Measurements from ENCODE around the gene SFXN1. TPM values are rescaled to one million over a fixed set of nuclear protein-coding genes. Genes with fewer than 3 reads are reported as not detected.

The SFXN1 gene
- total and polyA plus RNA-seq, 10 donors = 7.5 to 57.3 (median 38.3) TPM

GRCh38 chr5:175460126-175460525, 18.2 kb upstream of the SFXN1 start:
- intact Hi-C loops (cut with DNase I; ENCODE audit: low total_unique reads) = no loop called here
- TF ChIP-seq POLR2A (IDR thresholded peaks at IDR 0.05) = no peak
- TF ChIP-seq, protein P1, sequence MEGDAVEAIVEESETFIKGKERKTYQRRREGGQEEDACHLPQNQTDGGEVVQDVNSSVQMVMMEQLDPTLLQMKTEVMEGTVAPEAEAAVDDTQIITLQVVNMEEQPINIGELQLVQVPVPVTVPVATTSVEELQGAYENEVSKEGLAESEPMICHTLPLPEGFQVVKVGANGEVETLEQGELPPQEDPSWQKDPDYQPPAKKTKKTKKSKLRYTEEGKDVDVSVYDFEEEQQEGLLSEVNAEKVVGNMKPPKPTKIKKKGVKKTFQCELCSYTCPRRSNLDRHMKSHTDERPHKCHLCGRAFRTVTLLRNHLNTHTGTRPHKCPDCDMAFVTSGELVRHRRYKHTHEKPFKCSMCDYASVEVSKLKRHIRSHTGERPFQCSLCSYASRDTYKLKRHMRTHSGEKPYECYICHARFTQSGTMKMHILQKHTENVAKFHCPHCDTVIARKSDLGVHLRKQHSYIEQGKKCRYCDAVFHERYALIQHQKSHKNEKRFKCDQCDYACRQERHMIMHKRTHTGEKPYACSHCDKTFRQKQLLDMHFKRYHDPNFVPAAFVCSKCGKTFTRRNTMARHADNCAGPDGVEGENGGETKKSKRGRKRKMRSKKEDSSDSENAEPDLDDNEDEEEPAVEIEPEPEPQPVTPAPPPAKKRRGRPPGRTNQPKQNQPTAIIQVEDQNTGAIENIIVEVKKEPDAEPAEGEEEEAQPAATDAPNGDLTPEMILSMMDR (IDR thresholded peaks at IDR 0.05 in 8 of 11, conservative IDR thresholded peaks at IDR 0.05 in 3 of 11) = peak in 2 of 11 experiments; percentile 14 to 24

DNA sequence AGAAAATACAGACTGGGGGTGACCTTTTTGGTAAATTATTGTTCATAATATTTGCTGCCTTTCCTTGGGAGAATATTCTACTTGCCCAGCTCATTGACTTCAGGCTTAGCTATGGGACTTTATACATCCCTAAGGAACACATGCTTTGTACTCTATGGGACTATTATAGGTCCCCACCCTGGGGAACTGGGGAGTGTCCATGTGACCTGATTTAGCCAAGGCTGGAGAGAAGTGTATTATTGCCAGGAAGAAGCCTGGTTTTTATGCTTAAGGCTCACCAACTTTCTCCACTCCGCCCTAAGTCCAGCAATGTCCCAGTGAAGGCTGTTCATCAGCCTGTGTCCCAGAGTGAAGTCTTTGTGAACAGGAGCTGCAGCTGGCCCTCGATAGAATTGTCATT, 17.8 kb upstream of the SFXN1 start:
- TF ChIP-seq, protein P1 (IDR thresholded peaks at IDR 0.05 in 8 of 11, conservative IDR thresholded peaks at IDR 0.05 in 3 of 11) = no peak
- TF ChIP-seq POLR2AphosphoS5 (IDR thresholded peaks at IDR 0.05) = no peak
- TF ChIP-seq POLR2A (IDR thresholded peaks at IDR 0.05) = no peak
- Histone ChIP-seq H3K36me3 (no peaks in the 10 kb centered on the region), H3K4me3 (no peak overlapping the region), H3K27ac (no peak overlapping the region), H3K27me3 (replicated peaks in 1 of 7) (peaks cover 0 to 45% (median 0%) of the 10 kb centered on the region in 7 donors), H3K4me1 (peaks cover 0 to 8% (median 2%) of the 10 kb centered on the region in 6 donors), H3K9me3 (no peaks in the 10 kb centered on the region)
- 79 to 94% (median 89%) methylated on average over 2 of the region's 2 CpGs for WGBS, 5 donors
- intact Hi-C loops (cut with DNase I; ENCODE audit: low total_unique reads) = no loop called here
- no peak for DNase-seq

More at GRCh38 chr5:175460126-175460525, 18.2 kb upstream of the SFXN1 start:
- Histone ChIP-seq H3K27me3 (replicated peaks in 1 of 7) (peaks cover 0 to 49% (median 0%) of the 10 kb centered on the region in 7 donors), H3K9me3 (no peaks in the 10 kb centered on the region), H3K4me1 (peaks cover 0 to 8% (median 2%) of the 10 kb centered on the region in 6 donors), H3K27ac (no peak overlapping the region), H3K36me3 (no peaks in the 10 kb centered on the region), H3K4me3 (no peak overlapping the region)
- 64 to 67% (median 65%) methylated on average over 7 of the region's 7 CpGs for WGBS, 5 donors
- DNase-seq = no peak

GRCh38 chr5:175461370-175461769, 17.0 kb upstream of the SFXN1 start:
- Histone ChIP-seq H3K9me3 (no peaks in the 10 kb centered on the region), H3K4me1 (peaks cover 0 to 8% (median 2%) of the 10 kb centered on the region in 6 donors), H3K27ac (no peak overlapping the region), H3K36me3 (no peaks in the 10 kb centered on the region), H3K4me3 (no peak overlapping the region), H3K27me3 (replicated peaks in 1 of 7) (peaks cover 0 to 42% (median 0%) of the 10 kb centered on the region in 7 donors)
- intact Hi-C loops (cut with DNase I; ENCODE audit: low total_unique reads) = no loop called here
- TF ChIP-seq POLR2AphosphoS5 (IDR thresholded peaks at IDR 0.05) = no peak
- TF ChIP-seq, protein P1 (IDR thresholded peaks at IDR 0.05 in 8 of 11, conservative IDR thresholded peaks at IDR 0.05 in 3 of 11) = no peak
- TF ChIP-seq POLR2A (IDR thresholded peaks at IDR 0.05) = no peak
- no peak for DNase-seq
- 88 to 93% (median 91%) methylated on average over 13 of the region's 13 CpGs for WGBS, 5 donors

DNA sequence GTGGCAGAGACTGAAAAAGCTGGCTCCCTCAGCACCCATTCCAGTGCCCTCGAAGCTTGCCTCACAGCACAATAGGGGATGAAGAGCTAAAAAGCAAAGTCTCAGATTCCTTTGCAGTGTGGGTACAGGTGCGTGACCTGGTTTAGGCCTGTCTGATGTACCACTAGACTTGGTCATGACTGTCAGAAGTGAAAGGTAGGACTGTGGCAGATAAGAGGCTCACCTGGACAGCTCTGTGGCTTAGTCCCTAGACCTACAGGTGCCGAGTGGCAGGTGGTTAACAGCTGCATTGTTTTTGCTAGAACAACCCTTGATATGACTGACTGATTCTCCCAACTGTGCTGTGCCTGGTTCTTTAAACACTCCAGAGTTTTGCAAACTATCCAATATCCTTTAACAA, 14.7 kb upstream of the SFXN1 start:
- no peak for DNase-seq
- intact Hi-C loops (cut with DNase I; ENCODE audit: low total_unique reads) = no loop called here
- no peak overlapping the region for H3K27ac ChIP-seq
- H3K36me3 ChIP-seq = no peaks in the 10 kb centered on the region
- H3K4me3 ChIP-seq = no peak overlapping the region
- WGBS, 5 donors = 79 to 88% (median 86%) methylated on average over 3 of the region's 3 CpGs
- no peaks in the 10 kb centered on the region for H3K9me3 ChIP-seq
- H3K27me3 ChIP-seq (replicated peaks in 1 of 7) = peaks cover 0 to 33% (median 0%) of the 10 kb centered on the region in 7 donors
- H3K4me1 ChIP-seq = peaks cover 0 to 8% (median 2%) of the 10 kb centered on the region in 6 donors
- TF ChIP-seq POLR2AphosphoS5 (IDR thresholded peaks at IDR 0.05) (no peak), POLR2A (IDR thresholded peaks at IDR 0.05) (no peak)
- TF ChIP-seq, protein P1 (IDR thresholded peaks at IDR 0.05 in 8 of 11, conservative IDR thresholded peaks at IDR 0.05 in 3 of 11) = no peak

Measured in spleen (tissue), 11 donors.